Measurements from ENCODE around the gene MRPL22. TPM values are rescaled to one million over a fixed set of nuclear protein-coding genes. Genes with fewer than 3 reads are reported as not detected.

The MRPL22 gene
- total RNA-seq, 1 experiment from 2014 or later = 123 TPM

DNA sequence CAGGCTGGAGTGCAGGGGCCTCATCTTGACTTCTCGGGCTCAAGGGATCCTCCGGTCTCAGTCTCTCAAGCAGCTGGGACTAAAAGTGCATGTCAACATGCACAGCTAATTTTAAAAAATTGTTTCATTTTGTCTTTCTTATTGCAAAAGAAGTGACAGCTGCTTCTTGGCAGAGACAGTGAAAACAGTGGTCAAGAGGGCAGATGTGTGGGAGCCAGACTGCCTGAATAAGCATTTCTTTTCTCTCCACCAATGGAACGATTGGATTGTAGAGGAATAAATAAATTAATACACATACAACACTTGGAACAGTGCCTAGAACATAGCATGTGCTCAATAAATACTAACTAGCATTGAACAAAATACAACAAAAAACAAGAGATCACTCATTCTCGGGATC, 45.3 kb downstream of the MRPL22 start:
- H3K27ac Mint-ChIP-seq (ENCODE audit: low read depth, unreplicated experiment) = no peak overlapping the region
- CTCF ChIA-PET = interaction anchor here (0.5 to 4.4 kb wide), 7 partner anchors 11 to 1908 kb away, joined by 3 to 21 read pairs (median 3); no protein-coding TSS in a partner anchor
- H3K27me3 Mint-ChIP-seq (ENCODE audit: insufficient read depth, unreplicated experiment) = no peaks in the 10 kb centered on the region

DNA sequence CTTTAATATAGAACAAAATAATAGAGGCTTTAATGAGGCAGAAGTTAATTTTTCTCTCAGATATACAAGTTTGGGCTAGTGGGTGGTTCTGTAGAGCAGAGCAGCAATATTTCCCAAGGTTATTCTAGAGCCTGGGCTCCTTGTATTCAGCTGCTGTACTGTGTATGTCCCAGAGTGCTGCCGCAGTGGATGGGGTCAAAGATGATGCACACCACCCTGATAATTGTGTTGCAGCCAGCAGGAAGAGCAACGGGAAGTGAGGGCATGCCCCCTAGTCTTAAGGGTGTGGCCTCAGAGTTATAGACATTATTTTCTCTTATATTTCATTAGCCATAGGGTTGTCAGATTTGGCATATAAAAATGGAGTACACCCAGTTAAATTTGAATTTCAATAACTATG, 48.8 kb downstream of the MRPL22 start:
- CTCF ChIA-PET = interaction anchor here (0.6 to 2.3 kb wide), 4 partner anchors 15 to 167 kb away, joined by 3 to 10 read pairs (median 4); no protein-coding TSS in a partner anchor

More for the DNA sequence above, 45.3 kb downstream of the MRPL22 start:
- H3K4me3 Mint-ChIP-seq (ENCODE audit: unreplicated experiment) = no peak overlapping the region
- H3K36me3 Mint-ChIP-seq (ENCODE audit: insufficient read depth, unreplicated experiment) = no peaks in the 10 kb centered on the region
- intact Hi-C loops (cut with micrococcal nuclease) = no loop called here
- no TSS peak for BruUV-seq (replicated peaks)
- no peaks in the 10 kb centered on the region for H3K4me1 Mint-ChIP-seq (ENCODE audit: insufficient read depth, unreplicated experiment)
- TF ChIP-seq, protein P1, sequence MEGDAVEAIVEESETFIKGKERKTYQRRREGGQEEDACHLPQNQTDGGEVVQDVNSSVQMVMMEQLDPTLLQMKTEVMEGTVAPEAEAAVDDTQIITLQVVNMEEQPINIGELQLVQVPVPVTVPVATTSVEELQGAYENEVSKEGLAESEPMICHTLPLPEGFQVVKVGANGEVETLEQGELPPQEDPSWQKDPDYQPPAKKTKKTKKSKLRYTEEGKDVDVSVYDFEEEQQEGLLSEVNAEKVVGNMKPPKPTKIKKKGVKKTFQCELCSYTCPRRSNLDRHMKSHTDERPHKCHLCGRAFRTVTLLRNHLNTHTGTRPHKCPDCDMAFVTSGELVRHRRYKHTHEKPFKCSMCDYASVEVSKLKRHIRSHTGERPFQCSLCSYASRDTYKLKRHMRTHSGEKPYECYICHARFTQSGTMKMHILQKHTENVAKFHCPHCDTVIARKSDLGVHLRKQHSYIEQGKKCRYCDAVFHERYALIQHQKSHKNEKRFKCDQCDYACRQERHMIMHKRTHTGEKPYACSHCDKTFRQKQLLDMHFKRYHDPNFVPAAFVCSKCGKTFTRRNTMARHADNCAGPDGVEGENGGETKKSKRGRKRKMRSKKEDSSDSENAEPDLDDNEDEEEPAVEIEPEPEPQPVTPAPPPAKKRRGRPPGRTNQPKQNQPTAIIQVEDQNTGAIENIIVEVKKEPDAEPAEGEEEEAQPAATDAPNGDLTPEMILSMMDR (IDR thresholded peaks at IDR 0.05; ENCODE audit: unreplicated experiment) = no peak
- POLR2A ChIA-PET = interaction anchor here (1.4 kb wide), 1 partner anchor 14 kb away, joined by 3 read pairs; no protein-coding TSS in a partner anchor
- DNase-seq (ENCODE audit: unreplicated experiment) = no peak
- H3K9me3 Mint-ChIP-seq (ENCODE audit: unreplicated experiment) = no peaks in the 10 kb centered on the region

DNA sequence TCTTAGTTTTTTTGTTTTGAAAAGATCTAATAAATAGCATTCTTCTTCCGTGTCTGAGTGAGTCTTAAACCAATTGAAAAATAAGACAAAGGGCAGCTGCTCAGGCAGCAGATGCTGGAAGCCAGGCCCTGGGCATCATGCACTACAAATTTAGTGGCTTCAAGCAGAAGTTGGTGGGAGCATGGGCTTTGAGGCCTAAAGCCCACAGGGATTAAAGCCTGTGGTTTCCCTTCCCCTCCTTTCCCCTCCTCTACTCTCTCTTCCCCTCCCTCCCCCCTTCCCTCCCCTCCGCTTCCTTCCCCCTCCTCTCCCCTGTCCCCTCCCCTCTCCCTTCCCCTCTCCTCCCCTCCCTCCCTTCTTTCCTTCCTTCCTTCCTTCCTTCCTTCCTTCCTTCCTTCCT, 52.6 kb downstream of the MRPL22 start:
- H3K27ac Mint-ChIP-seq (ENCODE audit: low read depth, unreplicated experiment) = no peak overlapping the region
- no peaks in the 10 kb centered on the region for H3K9me3 Mint-ChIP-seq (ENCODE audit: unreplicated experiment)
- TF ChIP-seq, protein P1 (IDR thresholded peaks at IDR 0.05; ENCODE audit: unreplicated experiment) = no peak
- no TSS peak for BruUV-seq (replicated peaks)
- POLR2A ChIA-PET = no interaction called here
- no peak overlapping the region for H3K4me3 Mint-ChIP-seq (ENCODE audit: unreplicated experiment)
- H3K36me3 Mint-ChIP-seq (ENCODE audit: insufficient read depth, unreplicated experiment) = no peaks in the 10 kb centered on the region
- no peaks in the 10 kb centered on the region for H3K27me3 Mint-ChIP-seq (ENCODE audit: insufficient read depth, unreplicated experiment)
- CTCF ChIA-PET = interaction anchor here (0.6 kb wide), 1 partner anchor 371 kb away, joined by 3 read pairs; no protein-coding TSS in a partner anchor
- peaks cover 11% of the 10 kb centered on the region for H3K4me1 Mint-ChIP-seq (ENCODE audit: insufficient read depth, unreplicated experiment)
- intact Hi-C loops (cut with micrococcal nuclease) = no loop called here
- no peak for DNase-seq (ENCODE audit: unreplicated experiment)

More for the DNA sequence above, 48.8 kb downstream of the MRPL22 start:
- H3K9me3 Mint-ChIP-seq (ENCODE audit: unreplicated experiment) = no peaks in the 10 kb centered on the region
- no peak overlapping the region for H3K4me3 Mint-ChIP-seq (ENCODE audit: unreplicated experiment)
- no peak for DNase-seq (ENCODE audit: unreplicated experiment)
- H3K36me3 Mint-ChIP-seq (ENCODE audit: insufficient read depth, unreplicated experiment) = no peaks in the 10 kb centered on the region
- POLR2A ChIA-PET = no interaction called here
- H3K27me3 Mint-ChIP-seq (ENCODE audit: insufficient read depth, unreplicated experiment) = no peaks in the 10 kb centered on the region
- no peaks in the 10 kb centered on the region for H3K4me1 Mint-ChIP-seq (ENCODE audit: insufficient read depth, unreplicated experiment)
- intact Hi-C loops (cut with micrococcal nuclease) = no loop called here
- TF ChIP-seq, protein P1 (IDR thresholded peaks at IDR 0.05; ENCODE audit: unreplicated experiment) = no peak
- H3K27ac Mint-ChIP-seq (ENCODE audit: low read depth, unreplicated experiment) = no peak overlapping the region
- no TSS peak for BruUV-seq (replicated peaks)

DNA sequence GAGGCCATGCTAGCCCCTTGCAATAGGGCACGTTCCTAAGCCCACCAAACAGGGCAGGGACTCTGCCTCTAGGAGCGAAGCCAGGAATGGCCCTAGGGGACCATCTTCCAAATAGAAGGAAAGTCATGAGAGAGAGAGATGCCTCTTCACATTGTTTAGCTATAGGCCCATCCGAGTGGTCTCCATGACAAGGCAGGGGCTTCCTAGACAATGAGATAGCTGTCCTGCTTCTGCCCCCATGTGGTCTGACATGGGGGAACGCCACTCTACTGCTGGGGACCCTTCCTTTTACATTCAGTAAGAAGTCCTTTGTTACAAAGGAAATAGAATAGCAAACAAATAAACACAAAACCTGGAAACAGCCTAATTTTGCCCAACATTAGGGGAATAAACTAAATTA, 54.8 kb downstream of the MRPL22 start:
- TF ChIP-seq, protein P1 (IDR thresholded peaks at IDR 0.05; ENCODE audit: unreplicated experiment) = no peak
- Mint-ChIP-seq H3K9me3 (ENCODE audit: unreplicated experiment) (no peaks in the 10 kb centered on the region), H3K27ac (ENCODE audit: low read depth, unreplicated experiment) (no peak overlapping the region), H3K4me1 (ENCODE audit: insufficient read depth, unreplicated experiment) (peaks cover 11% of the 10 kb centered on the region), H3K4me3 (ENCODE audit: unreplicated experiment) (no peak overlapping the region), H3K27me3 (ENCODE audit: insufficient read depth, unreplicated experiment) (no peaks in the 10 kb centered on the region), H3K36me3 (ENCODE audit: insufficient read depth, unreplicated experiment) (no peaks in the 10 kb centered on the region)
- CTCF ChIA-PET = interaction anchor here (0.5 to 2.9 kb wide), 5 partner anchors 9 to 361 kb away, joined by 3 to 11 read pairs (median 5); no protein-coding TSS in a partner anchor
- POLR2A ChIA-PET = interaction anchor here (0.6 kb wide), 1 partner anchor 1727 kb away, joined by 3 read pairs; no protein-coding TSS in a partner anchor
- no peak for DNase-seq (ENCODE audit: unreplicated experiment)
- BruUV-seq (replicated peaks) = no TSS peak
- intact Hi-C loops (cut with micrococcal nuclease) = no loop called here

All from MCF 10A (cell line).